Body of pancreas (tissue), 4 donors: ENCODE data around the gene OVOL1. TPM values are rescaled to one million over a fixed set of nuclear protein-coding genes. Genes with fewer than 3 reads are reported as not detected.

ENCODE experiments used
- ATAC-seq: fragments of 150-250 bp; one replicate; pipeline ENCODE4 v1.9.1; 2016
- DNase-seq, 4 donors: peaks; one replicate each; pipeline ENCODE4 v3.0.0-alpha.2; 2019
- H3K27ac ChIP-seq, 4 donors: fragments of 200-600 bp; sonication (generic); 1 replicate in 3 of 4; 2 replicates in 1 of 4; pipeline versions ENCODE4 v1.5.1 to v1.6.1; 2016 to 2019; ENCODE audit warnings: mild to moderate bottlenecking in 1 of 4, mixed read lengths in 1 of 4, moderate library complexity in 1 of 4
- H3K27me3 ChIP-seq, 2 donors: fragments of 200-600 bp; sonication (generic); one replicate each; pipeline ENCODE4 v1.6.0; 2016; ENCODE audit warnings: mild to moderate bottlenecking in 1 of 2
- H3K36me3 ChIP-seq, 2 donors: fragments of 200-600 bp; sonication (generic); replicated peaks in 1 of 2; 2 replicates each; pipeline ENCODE4 v1.5.1; 2016; ENCODE audit warnings: low read depth in 2 of 2; ENCODE audit not compliant: insufficient read depth in 1 of 2
- H3K4me1 ChIP-seq: fragments of 200-600 bp; sonication (generic); one replicate; pipeline ENCODE4 v1.6.0; 2016
- H3K4me3 ChIP-seq, 2 donors: fragments of 200-600 bp; sonication (generic); 1 replicate in 1 of 2; 2 replicates in 1 of 2; pipeline ENCODE4 v1.5.1; 2016 to 2019
- H3K9me3 ChIP-seq, 3 donors: fragments of 200-600 bp; sonication (generic); 1 replicate in 2 of 3; 2 replicates in 1 of 3; pipeline ENCODE4 v1.5.1; 2016
- POLR2A ChIP-seq, 3 donors: fragments of 450-650 bp; IDR thresholded peaks; one replicate each; pipeline ENCODE4 v1.6.1; 2016; ENCODE audit warnings: antibody characterized with exemption in 3 of 3, mild to moderate bottlenecking in 2 of 3
- WGBS, 2 donors: methylation state at CpG; one replicate each; pipeline ENCODE4 v1.1.5; 2017; 5-methylcytosine and 5-hydroxymethylcytosine counted together
- intact Hi-C: fragments of 100-400 bp; cut with DNase I; formaldehyde crosslinking; loops from one replicate; pipeline ENCODE4 v1.15.1; 2023
- total RNA-seq, 2 donors: library from RNA; depleted of rRNA; stranded (reverse); fragments of >200 nt; gene quantifications; one replicate each; pipeline ENCODE4 v1.1.0, GENCODE V29; 2016
- TF ChIP-seq, protein P1 (sequence below), 7 experiments: fragments of 450-650 bp in 4 of 7; fragments of 200-600 bp in 3 of 7; sonication (generic) in 3 of 7; IDR thresholded peaks; one replicate each; pipeline ENCODE4 v1.5.1; 2016 to 2019; ENCODE audit warnings: antibody characterized with exemption in 7 of 7

OVOL1 gene
- total RNA-seq, 2 donors from 2014 or later, result 0.78 to 1.3 TPM

DNA sequence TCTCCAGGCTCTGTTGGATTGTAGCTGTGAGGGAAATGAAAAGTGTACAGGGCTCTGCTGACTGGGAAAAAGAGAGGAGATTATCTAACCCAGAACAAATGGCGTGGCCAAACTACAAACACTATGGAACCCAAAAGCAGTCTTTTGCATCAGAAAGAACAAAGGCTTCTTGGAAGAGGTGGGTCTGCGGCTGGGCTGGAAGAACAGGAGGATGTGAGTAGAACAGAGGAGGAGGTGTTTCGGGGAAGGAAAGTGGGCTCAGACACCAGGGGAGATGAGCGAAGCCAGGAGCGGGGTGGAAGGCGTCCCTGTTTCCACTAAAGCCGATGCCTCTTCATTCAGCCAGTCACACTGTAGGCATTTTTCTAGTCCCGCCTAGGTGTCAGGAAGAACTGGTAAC, 12.0 kb downstream of the OVOL1 start:
- Histone ChIP-seq H3K27ac (no peak overlapping the region), H3K36me3 (no peaks in the 10 kb centered on the region), H3K9me3 (no peaks in the 10 kb centered on the region), H3K4me3 (no peak overlapping the region), H3K27me3 (peaks cover 0 to 7% of the 10 kb centered on the region in 2 donors), H3K4me1 (peaks cover under 1% of the 10 kb centered on the region)
- intact Hi-C loops, result no loop called here
- ATAC-seq (no peak), DNase-seq (no peak)
- WGBS, 2 donors, result 89 to 93% methylated on average over 8 of the region's 8 CpGs
- TF ChIP-seq, protein P1, sequence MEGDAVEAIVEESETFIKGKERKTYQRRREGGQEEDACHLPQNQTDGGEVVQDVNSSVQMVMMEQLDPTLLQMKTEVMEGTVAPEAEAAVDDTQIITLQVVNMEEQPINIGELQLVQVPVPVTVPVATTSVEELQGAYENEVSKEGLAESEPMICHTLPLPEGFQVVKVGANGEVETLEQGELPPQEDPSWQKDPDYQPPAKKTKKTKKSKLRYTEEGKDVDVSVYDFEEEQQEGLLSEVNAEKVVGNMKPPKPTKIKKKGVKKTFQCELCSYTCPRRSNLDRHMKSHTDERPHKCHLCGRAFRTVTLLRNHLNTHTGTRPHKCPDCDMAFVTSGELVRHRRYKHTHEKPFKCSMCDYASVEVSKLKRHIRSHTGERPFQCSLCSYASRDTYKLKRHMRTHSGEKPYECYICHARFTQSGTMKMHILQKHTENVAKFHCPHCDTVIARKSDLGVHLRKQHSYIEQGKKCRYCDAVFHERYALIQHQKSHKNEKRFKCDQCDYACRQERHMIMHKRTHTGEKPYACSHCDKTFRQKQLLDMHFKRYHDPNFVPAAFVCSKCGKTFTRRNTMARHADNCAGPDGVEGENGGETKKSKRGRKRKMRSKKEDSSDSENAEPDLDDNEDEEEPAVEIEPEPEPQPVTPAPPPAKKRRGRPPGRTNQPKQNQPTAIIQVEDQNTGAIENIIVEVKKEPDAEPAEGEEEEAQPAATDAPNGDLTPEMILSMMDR (IDR thresholded peaks at IDR 0.05), result no peak
- no peak for TF ChIP-seq POLR2A (IDR thresholded peaks at IDR 0.05)

DNA sequence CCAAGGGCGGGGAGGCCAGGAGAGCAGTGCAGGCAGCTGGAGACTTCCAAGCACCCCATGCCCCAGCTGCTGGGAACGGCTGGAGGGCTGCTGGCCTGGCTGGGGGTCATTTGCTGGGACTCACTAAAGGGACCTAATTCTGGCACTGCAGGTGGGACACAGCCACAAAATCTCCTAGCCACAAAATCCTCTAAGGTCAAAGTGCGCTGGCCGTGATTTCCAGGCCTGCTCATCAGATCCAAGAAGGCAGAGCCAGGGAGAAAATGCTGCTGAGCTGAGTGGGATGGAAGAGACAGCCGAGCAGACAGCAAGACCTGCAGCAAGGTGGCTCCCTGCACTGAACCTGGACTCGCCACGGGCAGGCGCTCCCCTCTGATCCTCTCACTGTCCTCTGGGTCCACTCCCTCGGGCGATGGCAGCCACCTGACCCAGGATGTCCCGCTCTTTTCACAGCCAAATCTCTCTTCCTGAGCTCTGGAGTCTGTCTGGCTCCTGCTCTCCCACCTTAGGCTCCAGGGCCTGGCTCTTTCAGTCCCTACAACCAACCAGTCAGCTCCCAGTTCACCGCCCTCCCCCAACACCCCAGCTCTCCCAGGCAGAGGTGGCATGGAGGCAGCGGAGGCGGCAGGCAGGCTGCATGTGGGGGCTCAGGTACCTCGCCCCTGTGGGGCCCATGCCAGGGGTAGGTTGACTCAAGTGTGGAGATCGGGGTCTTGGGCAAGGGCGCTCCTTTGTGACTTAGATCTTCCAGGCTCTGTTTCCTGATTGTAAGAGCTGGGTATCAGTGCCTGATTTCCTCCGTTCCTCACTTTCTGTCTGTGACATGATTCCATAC, 14.5 kb downstream of the OVOL1 start:
- 77% methylated on average over 17 to 18 of the region's 18 CpGs for WGBS, 2 donors
- Histone ChIP-seq H3K36me3 (no peaks in the 10 kb centered on the region), H3K4me1 (no peaks in the 10 kb centered on the region), H3K4me3 (no peak overlapping the region), H3K27me3 (peaks cover 0 to 16% of the 10 kb centered on the region in 2 donors), H3K27ac (no peak overlapping the region), H3K9me3 (no peaks in the 10 kb centered on the region)
- intact Hi-C loops, result no loop called here
- ATAC-seq (no peak), DNase-seq (no peak)
- TF ChIP-seq, protein P1 (IDR thresholded peaks at IDR 0.05), result no peak
- TF ChIP-seq POLR2A (IDR thresholded peaks at IDR 0.05), result no peak

DNA sequence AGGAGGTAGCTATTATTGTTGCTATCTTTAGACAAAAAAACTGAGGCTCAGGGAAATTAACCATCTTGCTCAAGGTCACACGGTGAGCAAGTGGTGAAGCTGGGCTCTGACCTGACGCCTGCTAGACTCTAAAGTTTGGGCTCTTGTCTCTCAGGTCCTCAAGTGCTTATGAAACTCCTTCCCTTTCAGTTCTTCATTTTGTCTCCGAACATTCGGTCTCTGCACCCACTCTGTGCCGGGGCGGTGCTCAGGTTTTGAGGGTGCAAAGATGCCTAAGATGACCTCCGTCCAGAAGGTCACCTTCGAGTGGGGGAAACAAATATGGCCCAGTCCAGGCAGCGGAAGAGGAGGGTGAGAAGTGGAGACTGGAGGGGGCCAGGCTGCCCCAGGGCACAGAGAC, 16.0 kb downstream of the OVOL1 start:
- WGBS, 2 donors, result 62 to 64% methylated on average over 9 of the region's 9 CpGs

DNA sequence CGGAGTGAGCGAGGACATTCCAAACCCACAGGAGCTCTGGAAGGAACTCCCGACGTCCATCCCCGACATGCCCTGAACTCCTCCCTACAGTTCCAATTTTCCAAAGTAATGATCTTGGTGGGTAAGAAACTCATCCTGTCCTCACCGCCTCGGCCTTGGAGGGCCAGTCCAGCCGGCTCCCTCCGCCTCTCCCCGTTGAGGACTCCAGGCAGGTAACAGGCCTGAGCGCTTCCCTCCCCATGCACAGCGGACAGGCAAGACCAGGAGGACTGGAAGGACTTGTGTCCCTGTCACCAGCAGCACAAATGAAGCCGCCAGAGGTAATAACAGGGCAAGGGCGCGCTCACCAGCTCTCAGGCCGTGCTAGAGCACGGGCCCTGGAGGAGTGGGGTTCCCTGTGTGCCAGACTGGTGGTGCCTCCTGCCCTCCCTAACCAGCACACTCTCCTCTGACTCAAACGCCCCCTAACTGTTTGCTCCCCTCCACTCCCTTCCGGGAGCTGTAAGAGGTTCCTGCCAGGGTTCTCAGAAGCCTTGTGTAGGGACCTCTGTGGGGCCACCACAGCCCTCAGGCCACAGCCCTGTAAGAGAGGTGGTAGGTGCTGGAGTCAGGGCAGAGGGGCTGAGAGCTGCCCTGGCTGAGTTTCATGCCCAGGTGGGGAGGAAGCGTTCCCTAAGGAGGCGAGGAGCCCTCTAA, 17.1 kb downstream of the OVOL1 start:
- intact Hi-C loops, result no loop called here
- Histone ChIP-seq H3K9me3 (no peaks in the 10 kb centered on the region), H3K36me3 (no peaks in the 10 kb centered on the region), H3K27ac (no peak overlapping the region), H3K27me3 (peaks cover 0 to 20% of the 10 kb centered on the region in 2 donors), H3K4me1 (no peaks in the 10 kb centered on the region), H3K4me3 (no peak overlapping the region)
- DNase-seq, result no peak
- TF ChIP-seq, protein P1 (IDR thresholded peaks at IDR 0.05), result no peak
- no peak for TF ChIP-seq POLR2A (IDR thresholded peaks at IDR 0.05)
- 47 to 60% methylated on average over 7 to 21 of the region's 21 CpGs for WGBS, 2 donors
- no peak for ATAC-seq

More for the DNA sequence above, 16.0 kb downstream of the OVOL1 start:
- Histone ChIP-seq H3K36me3 (no peaks in the 10 kb centered on the region), H3K4me1 (no peaks in the 10 kb centered on the region), H3K9me3 (no peaks in the 10 kb centered on the region), H3K4me3 (no peak overlapping the region), H3K27me3 (peaks cover 0 to 20% of the 10 kb centered on the region in 2 donors), H3K27ac (no peak overlapping the region)
- intact Hi-C loops, result no loop called here
- no peak for DNase-seq
- no peak for ATAC-seq
- TF ChIP-seq POLR2A (IDR thresholded peaks at IDR 0.05), result no peak
- TF ChIP-seq, protein P1 (IDR thresholded peaks at IDR 0.05), result no peak
